Measurements from ENCODE around the gene DNAJC16.

DNAJC16 gene

GRCh38 chr1:15542388-15543250, 16.0 kb downstream of the DNAJC16 start:
- DNase-seq = no peak

DNA sequence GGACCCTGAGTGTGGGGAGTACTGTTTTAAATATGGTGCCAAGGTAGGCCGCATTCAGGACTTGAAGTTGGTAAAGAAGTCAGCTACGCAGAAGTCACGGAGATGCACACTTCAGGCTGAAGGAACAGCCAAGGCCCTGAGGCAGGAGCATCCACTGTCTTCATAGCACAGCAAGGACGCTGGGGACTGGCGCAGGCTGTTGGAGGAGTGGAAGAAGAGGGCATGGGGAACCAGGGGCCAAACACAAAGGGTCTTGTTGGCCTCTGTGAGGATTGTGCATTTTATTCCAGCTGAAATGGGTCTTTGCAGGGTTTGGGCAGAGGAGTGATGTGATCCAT, 16.6 kb downstream of the DNAJC16 start:
- DNase-seq = no peak

GRCh38 chr1:15543589-15544568, 17.2 kb downstream of the DNAJC16 start:
- DNase-seq = no peak

- no peak for DNase-seq
Measured at GRCh38 chr1:15546641-15547040, 20.0 kb downstream of the DNAJC16 start.

DNA sequence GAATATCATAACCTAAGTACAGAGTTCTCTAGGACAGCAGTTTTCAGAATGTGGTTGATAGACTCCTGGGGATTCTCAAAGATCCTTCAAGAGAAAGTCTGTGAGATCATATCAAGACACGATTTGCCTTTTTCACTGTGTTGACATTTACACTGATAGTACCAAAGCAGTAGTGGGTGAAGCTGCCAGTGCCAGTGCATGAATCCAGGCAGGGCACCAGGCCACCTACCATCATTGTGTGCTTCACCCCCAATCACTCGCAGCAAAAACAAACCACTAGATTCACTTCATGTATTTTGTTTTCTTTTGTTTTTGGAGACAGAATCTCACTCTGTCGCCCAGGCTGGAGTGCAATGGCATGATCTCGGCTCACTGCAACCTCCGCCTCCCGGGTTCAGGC, 23.9 kb downstream of the DNAJC16 start:
- DNase-seq = no peak

- DNase-seq = no peak
Measured at GRCh38 chr1:15557008-15557407, 30.4 kb downstream of the DNAJC16 start.

- no peak for DNase-seq
Measured at GRCh38 chr1:15557594-15557993, 30.9 kb downstream of the DNAJC16 start.

DNA sequence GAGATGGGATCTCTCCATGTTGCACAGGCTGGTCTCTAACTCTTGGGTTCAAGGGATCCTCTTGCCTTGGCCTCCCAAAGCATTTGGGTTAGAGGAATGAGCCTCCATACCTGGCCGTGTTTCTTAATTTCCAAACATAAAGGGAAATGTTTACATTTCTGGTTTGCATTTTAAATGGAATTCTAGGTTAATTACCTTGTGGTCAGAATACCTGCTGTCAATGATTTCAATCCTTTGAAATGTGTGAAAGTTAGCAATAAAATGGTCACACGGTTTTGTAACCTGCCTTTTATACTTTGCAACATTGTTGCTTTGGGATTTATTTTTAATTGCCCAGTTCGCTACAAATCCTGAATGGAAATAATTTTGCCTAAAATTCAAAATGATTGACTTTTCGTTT, 31.9 kb downstream of the DNAJC16 start:
- DNase-seq = no peak

DNA sequence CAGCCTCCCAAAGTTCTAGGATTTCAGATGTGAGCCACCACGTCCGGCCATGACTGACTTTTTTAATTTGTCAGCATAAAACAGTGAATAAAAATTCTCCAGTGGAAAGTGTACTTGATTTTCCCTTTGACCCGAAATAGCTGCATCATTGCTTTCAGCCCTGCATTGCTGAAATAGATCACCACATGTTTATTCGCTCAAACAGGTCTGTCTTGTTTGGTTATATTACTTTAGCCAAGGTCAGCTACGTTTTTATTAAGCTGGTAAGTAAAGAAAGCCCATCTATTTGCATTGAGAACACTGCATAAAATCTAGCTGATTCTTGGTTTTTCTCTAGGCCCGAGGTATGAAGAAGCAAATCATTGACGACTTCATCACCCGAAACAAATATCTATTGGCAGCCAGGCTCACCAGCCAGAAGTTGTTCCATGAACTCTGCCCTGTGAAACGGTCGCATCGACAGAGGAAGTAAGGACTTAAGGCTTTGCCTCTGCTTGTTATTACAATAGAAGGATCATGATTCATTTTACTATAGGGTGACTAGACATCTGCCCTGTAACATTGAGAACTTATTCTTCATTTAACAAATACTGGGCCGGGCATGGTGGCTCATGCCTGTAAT, 32.7 kb downstream of the DNAJC16 start:
- no peak for DNase-seq

- DNase-seq = no peak
Measured at GRCh38 chr1:15568387-15569073, 41.9 kb downstream of the DNAJC16 start.

GRCh38 chr1:15570861-15571260, 44.2 kb downstream of the DNAJC16 start:
- DNase-seq = no peak

GRCh38 chr1:15571266-15571665, 44.6 kb downstream of the DNAJC16 start:
- no peak for DNase-seq

GRCh38 chr1:15573477-15573876, 46.8 kb downstream of the DNAJC16 start:
- no peak for DNase-seq

DNA sequence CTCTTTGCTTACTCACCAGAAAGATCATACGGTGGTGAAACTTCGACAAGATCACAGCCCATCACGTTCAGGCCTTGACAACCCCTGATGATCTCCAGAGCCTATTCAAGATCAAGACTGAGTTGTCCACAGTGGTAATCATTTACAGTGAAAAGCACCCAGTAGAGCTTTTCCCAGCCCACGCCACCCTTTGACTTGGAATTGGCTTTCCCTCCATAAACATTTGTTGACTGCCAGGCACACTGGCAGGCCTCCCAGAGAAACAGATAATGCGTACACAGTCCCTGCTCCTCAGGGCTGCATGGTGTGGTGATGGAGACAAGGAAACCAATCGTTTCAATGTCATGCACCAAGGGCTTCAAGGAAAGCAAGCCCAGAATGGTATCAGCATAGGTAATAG, 48.1 kb downstream of the DNAJC16 start:
- no peak for DNase-seq

DNA sequence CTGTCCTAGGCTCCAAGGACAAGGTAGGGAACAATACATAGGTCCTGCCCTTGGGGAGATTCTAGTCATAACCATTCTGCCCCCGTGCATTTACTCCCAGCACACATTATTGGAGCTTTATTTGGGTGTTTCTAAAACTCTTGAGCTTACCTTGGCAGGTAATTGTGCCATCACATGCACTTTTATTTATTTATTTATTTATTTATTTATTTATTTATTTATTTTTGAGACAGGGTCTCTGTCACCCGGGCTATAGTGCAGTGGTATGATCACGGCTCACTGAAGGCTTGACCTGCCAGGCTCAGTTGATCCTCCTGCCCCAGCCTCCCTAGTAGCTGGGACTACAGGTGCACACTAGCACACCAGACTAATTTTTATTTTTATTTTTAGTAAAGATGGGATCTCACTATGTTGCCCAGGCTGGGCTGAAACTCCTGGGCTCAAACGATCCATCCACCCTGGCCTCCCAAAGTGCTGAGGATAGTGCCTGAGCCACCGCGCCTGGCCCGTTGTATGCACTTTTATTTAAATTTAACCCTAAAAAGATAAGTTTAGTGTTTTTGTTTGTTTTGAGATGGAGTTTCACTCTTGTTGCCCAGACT, 49.0 kb downstream of the DNAJC16 start:
- DNase-seq = no peak

- DNase-seq = no peak
Measured at GRCh38 chr1:15577691-15578090, 51.0 kb downstream of the DNAJC16 start.

- DNase-seq = no peak
Measured at GRCh38 chr1:15578921-15579682, 52.5 kb downstream of the DNAJC16 start.

- DNase-seq = no peak
Measured at GRCh38 chr1:15579683-15580047, 53.0 kb downstream of the DNAJC16 start.

DNA sequence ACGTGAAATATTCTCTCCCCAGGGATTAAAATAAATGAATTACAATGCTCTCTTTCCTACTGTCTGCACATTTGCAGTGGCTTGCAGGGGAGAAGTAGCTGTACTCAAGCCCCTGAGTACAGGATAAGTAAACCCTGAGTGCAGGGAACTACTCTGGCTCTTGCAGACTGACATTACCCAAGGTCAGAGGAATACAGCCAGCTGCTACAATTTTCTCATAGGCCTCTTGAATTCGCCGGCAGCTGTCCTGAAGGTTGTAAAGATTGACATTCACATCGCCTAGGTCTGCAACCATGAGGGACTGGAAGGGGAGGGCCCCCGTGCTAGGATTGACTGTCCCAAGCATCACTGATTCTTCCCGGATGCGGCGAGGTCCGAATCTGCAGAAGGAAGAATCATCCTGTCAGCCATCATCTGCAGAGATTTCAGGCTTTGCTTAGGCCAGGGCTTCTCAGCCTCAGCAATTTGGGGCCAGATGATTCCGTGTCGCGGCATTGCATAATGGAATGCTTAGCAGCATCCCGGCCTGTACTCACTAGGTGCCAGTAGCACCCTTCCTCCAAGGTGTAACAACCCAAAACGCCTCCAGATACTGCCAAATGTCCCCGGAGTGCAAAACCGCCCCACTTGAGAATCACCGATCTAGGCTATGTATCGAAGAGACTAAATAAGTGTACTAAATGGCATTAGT, 56.5 kb downstream of the DNAJC16 start:
- DNase-seq = no peak

- no peak for DNase-seq
Measured at GRCh38 chr1:15584489-15585363, 58.1 kb downstream of the DNAJC16 start, which contains the start of gene AGMAT. Gene AGMAT, minus strand, starts transcription at chr1:15585051. Its CDS starts 84 bp downstream, at chr1:15584967.
